ENCODE results near the gene NUP214.
"Not testable (repeated sequence)": the region's sequence is repeated elsewhere in the genome, so short reads cannot be mapped to it uniquely, and the experiment has no call there.

Gene NUP214

DNA sequence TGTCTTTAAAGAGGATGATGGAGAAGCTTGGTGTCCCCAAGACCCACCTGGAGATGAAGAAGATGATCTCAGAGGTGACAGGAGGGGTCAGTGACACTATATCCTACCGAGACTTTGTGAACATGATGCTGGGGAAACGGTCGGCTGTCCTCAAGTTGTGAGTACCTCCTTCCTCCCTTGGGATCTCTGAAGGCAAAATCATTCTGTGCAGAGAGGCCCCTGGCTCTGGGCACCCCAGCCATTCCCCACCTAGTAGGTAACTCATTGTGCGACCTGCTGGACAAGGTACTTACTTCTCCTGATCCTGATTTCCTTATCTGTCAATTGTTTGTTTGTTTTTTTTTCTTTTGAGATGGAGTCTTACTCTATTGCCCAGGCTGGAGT, 7.6 kb upstream of the NUP214 start:
- DNase-seq, result peak; percentile 9

GRCh38 chr9:131119600-131119999, 5.8 kb upstream of the NUP214 start:
- peak; percentile 16 for DNase-seq

GRCh38 chr9:131120620-131121228, 4.7 kb upstream of the NUP214 start:
- DNase-seq, result peak; percentile 34

GRCh38 chr9:131121346-131121745, 4.0 kb upstream of the NUP214 start:
- DNase-seq, result no peak

DNA sequence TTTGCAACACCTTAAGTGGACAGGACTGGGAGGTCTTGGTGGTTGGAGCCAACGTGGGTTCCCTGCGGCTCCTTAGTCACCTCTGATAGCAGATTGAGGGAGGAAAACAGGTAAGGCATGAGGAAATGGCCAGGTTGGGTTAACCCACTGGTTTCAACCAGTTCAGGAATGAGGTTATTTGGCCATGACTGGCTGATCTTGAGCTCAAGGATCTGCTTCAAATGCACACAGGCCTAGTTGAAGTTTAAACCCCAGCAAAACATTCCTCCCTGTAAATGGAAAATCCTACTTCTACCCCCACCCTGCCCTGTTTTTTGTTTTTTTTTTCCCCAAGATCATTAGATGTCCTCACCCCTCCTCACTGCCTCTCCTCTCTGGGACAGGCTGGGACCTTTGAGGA, 3.2 kb upstream of the NUP214 start:
- peak; percentile 21 for DNase-seq

DNA sequence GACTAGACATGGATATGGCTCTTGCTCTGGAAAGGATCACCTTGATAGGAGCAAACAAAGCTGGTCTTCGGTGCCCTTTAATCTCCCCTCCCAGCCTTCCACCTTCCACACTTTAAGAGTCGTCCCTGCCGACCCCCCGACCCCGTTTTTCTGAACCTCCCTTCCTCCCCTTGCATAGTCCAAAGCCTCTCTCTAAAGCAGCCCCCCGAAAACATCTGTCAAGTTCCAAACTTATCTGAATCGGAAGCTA, 423 bp upstream of the NUP214 start:
- DNase-seq, result no peak

- DNase-seq, result no peak
Observed at GRCh38 chr9:131126059-131126426, 657 bp downstream of the NUP214 start.

- DNase-seq, result no peak
Observed at GRCh38 chr9:131129183-131129582, 3.8 kb downstream of the NUP214 start.

GRCh38 chr9:131138676-131139075, 13.3 kb downstream of the NUP214 start:
- no peak for DNase-seq

- no peak for DNase-seq
Observed at GRCh38 chr9:131140112-131140511, 14.7 kb downstream of the NUP214 start.

- no peak for DNase-seq
Observed at GRCh38 chr9:131140550-131140949, 15.2 kb downstream of the NUP214 start.

- DNase-seq, result no peak
Observed at GRCh38 chr9:131142160-131142559, 16.8 kb downstream of the NUP214 start.

DNA sequence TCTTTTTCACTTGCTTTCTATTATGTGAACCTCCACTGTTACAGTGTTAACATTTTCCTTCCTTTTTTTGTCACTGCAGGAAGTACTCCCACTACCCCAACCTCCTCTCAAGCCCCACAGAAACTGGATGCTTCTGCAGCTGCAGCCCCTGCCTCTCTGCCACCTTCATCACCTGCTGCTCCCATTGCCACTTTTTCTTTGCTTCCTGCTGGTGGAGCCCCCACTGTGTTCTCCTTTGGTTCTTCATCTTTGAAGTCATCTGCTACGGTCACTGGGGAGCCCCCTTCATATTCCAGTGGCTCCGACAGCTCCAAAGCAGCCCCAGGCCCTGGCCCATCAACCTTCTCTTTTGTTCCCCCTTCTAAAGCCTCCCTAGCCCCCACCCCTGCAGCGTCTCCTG, 18.8 kb downstream of the NUP214 start:
- no peak for DNase-seq

- DNase-seq, result no peak
Observed at GRCh38 chr9:131145245-131145644, 19.9 kb downstream of the NUP214 start.

DNA sequence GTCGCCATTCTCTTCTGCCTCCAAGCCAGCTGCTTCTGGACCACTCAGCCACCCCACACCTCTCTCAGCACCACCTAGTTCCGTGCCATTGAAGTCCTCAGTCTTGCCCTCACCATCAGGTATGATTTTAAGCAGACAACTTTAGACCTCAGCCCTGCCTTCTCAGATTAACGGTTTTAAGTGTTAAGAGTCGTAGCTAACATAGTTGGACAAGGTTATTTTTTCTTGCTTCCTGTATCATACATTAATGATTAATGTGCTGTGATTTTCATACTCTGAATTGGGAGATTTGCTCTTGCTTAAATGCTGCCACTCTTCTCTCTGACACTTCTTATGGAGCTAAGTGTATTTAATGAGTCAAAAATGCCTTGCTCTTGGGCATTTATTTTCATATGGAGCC, 20.8 kb downstream of the NUP214 start:
- no peak for DNase-seq

GRCh38 chr9:131148276-131148675, 22.9 kb downstream of the NUP214 start:
- DNase-seq, result no peak

DNA sequence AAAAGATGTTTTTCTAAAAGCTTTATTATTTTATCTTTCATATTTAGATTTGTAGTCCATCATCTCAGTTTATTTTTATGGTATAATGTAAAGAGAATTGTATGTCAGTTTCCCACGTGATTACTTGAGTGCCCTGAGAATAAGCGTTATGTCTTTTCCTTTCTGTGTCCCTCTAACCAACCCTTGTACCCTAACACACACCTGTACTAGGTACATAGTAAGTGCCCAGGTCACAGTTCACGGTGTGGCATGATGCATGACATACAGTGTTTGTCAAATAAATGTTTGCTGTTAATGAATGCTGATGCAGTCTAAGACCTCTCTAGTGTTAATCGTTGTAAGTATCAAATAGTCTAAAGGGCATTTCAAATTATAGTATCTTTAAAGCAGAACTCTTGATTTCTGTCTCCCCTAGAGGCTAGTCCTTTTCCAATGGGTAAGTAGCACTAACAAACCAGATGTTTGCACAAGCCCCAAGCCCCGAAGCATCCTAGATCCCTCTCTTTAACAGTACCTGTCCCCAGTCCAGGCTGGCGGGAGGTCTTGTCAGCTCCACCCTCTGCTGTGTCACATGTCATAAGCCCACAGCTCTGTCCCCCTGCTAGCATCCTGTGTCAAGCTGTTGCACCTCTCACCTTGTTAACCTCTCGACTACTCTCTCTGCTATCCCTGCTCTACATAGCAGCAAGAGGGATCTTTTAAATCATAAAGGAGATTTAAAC, 23.7 kb downstream of the NUP214 start:
- no peak for DNase-seq

- DNase-seq, result no peak
Observed at GRCh38 chr9:131149688-131150053, 24.3 kb downstream of the NUP214 start.

DNA sequence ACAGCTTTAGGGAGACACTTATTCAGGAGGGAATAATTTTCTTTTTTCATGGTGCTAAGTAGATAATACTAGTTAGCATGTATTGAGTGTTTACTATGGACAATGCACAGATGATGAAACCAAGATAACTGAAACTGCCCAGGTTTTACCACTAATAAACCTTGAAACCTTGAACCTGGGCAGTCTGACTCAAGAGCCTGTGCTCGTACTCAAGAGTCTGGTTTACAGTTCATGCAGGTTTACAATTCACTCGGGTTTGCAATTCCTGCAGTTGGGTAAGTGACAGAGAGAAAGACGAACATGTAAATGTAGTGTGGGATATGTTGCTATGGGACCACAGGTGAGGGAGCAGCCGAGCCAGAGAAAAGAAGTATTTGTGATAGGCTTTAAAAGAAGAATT, 28.2 kb downstream of the NUP214 start:
- no peak for DNase-seq

- not testable (repeated sequence) for DNase-seq
Observed at GRCh38 chr9:131158673-131159072, 33.3 kb downstream of the NUP214 start.

DNA sequence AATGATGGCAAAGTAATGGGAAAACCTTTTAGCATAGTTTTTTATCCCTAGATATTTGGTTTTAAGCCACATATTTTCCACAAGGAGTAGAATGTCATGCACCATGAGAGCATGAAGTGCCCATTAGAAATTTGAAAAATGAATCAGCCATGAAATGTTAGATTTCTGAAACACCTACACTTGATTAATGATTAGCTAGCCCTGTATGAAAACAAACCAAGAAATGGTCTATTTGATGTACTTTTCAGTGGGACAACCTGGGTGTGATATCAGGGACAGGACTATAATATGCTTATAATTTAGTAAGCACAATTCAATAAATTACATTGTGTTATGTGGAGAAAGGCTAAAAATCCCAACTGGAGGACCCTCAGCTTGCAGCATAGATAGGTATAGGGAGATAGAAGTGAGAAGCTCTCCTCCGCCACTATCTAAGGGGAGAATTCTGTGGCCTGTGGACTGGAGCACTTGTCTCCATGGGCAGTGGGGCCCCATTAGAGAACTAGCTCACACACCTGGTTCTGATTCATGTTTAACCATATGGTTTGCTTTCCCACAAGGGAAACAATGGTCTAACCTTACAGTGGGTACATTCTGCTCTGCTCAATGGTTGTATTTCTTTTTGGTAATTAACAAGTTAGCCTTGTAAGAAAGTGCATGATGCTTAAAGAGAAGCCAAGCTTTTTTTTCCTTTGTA, 35.2 kb downstream of the NUP214 start:
- no peak for DNase-seq

DNA sequence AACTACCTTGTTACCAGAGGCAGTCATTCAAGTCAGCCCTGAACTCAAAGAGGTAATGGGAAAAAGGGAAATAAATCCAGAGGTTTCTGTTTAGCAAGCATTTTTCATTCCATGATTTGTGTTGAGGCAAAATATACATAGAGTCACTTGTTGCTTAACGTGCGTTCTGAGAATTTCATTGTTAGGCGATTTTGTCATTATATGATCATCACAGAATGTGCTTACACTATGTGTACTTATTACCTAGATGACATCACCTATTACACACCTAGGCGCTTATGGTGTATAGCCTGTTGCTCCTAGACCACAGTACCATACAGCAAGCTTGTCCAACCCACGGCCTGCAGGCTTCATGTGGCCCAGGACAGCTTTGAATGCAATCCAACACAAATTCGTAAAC, 36.2 kb downstream of the NUP214 start:
- no peak for DNase-seq

GRCh38 chr9:131162886-131163285, 37.5 kb downstream of the NUP214 start:
- DNase-seq, result no peak

DNA sequence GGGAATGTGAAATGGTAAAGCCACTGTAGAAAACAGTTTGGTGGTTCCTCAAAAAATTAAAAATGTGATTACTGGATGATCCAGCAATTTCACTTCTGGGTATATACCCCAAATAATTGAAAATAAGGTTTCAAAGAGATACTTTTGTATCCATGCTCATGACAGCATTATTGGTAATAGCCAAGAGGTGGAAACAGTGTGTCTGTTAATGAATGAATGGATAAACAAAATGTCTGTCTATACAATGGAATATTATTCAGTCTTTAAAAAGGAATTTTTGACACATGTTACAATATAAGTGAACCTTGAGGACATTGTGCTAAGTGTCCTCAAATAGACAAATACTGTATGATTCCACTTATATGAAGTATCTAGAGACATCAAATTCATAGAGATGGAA, 40.1 kb downstream of the NUP214 start:
- no peak for DNase-seq

DNA sequence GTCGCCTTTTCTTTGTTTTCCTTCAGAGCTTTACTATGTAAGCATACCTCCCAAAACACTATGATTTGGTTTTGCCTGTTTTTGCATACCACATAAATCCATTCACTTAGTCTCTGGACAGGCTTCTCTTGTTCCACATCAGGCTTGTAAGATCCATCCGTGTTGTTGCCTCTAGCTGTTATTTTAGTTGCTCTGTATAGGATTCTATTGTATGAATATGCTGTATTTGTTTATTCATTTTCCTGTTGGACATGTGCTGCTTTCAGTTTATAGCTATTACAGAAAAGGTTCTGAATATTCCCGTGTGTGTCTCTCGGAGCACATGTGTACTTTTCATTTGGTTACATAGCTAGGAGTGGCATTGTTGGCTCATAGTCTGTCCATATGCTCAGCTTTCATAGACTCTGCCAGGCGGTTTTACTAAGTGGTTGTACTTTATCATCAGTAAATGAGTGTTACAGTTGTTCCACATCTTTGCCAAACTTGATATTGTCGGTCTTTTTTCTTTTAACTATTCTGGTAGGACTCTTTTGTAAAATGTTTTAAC, 41.8 kb downstream of the NUP214 start:
- no peak for DNase-seq

Data from activated effector memory CD4-positive, alpha-beta T cell treated with anti-CD3 and anti-CD28 coated beads, Interleukin-2, amount 50 U/mL, for 16 hours (primary cell).